HG03060 (cell line): ENCODE data around the gene FOXF1.
A peak's percentile ranks its signal among the peaks of the same experiment; 100 is the strongest.

Experiments used
- ATAC-seq: cut with Tn5 transposase; IDR thresholded peaks from one replicate; pipeline ENCODE4 v1.9.1; 2021; ENCODE audit warnings: low read depth, moderate number of reproducible peaks; ENCODE audit not compliant: unreplicated experiment

The FOXF1 gene

GRCh38 chr16:86554599-86554916, 44.2 kb downstream of the FOXF1 start:
- no peak for ATAC-seq

GRCh38 chr16:86554917-86555703, 44.8 kb downstream of the FOXF1 start, which contains the start of gene MTHFSD:
Gene MTHFSD, minus strand, starts transcription at chr16:86555235. Its CDS starts 51 bp downstream, at chr16:86555184.
- peak; percentile 58 for ATAC-seq

- ATAC-seq, result no peak
These were observed 45.4 kb downstream of the FOXF1 start for GRCh38 chr16:86555704-86556075.

GRCh38 chr16:86556576-86556975, 46.2 kb downstream of the FOXF1 start:
- no peak for ATAC-seq

DNA sequence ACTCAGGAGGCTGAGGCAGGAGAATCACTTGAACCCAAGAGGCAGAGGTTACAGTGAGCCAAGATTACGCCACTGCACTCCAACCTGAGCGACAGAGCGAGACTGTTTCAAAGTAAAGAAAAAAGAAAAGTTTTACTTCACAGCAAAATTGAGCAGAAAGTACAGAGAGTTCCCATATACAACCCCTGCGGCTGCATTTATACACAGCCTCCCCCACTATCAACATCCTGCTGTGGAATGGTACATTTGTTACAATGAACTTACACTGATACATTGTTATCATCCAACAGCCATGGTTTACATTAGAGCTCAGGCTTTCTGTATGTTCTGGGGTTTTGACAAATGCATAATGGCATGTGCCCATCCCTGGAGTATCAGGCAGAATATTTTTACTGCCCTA, 47.3 kb downstream of the FOXF1 start:
- ATAC-seq, result no peak

DNA sequence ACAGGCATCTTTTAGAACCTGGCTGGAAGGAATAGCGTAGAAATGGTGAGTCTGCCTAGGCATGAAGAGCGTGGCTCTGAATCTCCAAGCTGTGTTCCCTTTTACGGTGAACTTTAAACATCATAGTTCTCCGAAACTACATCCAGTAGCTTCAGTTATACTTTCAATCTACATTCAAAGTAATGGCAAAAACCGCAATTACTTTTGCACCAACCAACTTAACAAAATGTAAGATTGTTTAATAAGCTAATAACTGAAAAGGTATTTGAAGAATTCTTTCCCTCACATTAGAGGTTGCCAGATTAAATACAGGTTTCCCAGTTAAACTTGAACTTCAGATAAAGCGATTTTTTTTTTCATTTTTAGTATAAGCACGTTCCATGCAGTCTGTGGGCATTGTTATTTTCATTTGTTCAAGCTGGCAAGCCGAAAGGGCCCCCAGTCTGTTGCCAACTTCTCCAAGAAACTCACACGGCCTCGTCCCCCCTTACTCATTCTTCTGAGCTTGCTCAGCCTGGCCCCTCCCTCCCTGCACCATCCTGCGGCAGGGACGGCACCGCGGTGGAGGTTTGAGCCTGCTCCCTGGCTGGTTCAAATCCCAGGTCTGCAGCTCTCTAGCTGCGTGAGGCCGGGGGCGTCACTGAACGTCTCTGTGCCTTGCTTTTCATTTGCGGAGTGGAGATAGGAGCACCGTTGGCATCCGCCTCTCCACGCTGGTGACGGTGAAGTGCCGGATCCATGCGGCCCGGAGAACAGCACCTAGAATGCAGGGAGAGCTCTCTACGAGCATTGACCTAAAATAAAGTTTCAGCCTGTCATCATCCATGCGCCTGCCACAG, 48.2 kb downstream of the FOXF1 start:
- no peak for ATAC-seq

DNA sequence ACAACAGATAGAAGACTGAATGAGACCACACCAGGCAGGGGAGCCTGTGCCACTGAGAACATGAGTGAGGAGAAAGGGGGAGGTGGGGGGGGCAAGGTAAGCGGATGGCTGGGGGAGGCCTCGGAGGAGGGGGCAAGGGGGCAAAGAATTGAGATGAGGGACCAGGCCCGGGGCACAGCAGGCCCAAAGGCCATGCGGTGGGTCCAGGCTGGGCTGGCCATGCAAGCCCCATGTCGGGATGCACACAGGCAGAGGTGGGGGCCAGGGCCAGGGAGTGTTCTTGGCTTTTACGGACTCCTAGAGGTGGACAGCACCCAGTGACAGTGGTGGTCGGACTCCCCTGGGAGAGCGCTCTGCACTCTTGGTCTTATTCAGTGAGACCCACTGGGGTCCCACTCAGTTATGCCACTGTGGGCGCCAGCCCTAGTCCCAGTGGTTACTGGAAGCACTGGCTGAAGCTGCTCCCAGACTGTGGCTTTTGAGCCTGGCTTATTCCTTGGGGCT, 49.5 kb downstream of the FOXF1 start:
- no peak for ATAC-seq

- no peak for ATAC-seq
These were observed 52.0 kb downstream of the FOXF1 start for GRCh38 chr16:86562356-86562755.

DNA sequence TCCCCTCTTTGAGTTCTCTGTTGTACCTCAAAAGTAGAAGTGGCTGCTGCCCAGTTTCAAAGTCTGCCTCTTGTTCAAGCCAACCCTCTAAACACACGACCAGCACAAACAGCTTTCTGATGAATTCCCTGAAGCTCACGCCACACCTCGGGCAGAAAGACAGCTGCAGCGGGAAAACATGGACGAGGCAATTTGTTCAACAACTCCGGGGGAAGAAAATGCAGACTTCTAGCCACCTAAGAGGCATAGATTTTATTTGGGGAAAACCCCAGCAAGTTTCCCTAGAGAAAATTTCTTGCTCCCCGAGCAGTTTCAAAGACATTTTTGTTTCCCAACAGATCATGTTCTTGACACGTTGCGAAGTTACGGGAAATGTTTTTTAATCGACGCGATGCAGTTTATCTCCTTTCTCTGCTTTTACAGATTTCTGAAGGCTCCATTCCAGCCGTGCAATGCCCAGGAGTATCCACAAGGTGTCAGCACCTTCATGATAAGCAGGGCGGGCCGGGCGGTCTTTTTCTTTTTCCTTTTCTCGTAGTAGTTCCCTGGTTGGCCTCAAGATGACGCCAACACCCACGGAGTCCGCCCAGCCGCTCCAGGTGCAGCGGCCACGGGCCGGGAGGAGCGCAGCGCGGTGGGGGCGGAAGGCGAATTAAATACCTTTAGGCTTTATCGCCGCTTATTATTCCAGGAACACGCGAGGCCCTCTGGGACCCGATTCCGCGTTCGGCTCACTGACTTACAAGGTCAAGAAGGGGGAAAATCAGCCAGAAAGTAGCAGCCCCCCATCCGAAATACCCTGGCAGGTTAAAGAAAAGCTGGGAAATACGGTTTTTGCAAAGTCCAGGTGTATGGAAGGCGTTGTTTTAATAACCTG, 53.4 kb downstream of the FOXF1 start:
- no peak for ATAC-seq
